Smooth muscle cell of trachea (primary cell): ENCODE data around the gene MAP3K14. TPM values are rescaled to one million over a fixed set of nuclear protein-coding genes. Genes with fewer than 3 reads are reported as not detected.

Experiments used
- total RNA-seq: library from RNA; depleted of rRNA; stranded (reverse); fragments of >200 nt; gene quantifications from 2 replicates; pipeline ENCODE4 v1.2.1, GENCODE V29; 2014

MAP3K14 gene
- 3.3 and 5.6 TPM in 2 replicates for total RNA-seq

DNA sequence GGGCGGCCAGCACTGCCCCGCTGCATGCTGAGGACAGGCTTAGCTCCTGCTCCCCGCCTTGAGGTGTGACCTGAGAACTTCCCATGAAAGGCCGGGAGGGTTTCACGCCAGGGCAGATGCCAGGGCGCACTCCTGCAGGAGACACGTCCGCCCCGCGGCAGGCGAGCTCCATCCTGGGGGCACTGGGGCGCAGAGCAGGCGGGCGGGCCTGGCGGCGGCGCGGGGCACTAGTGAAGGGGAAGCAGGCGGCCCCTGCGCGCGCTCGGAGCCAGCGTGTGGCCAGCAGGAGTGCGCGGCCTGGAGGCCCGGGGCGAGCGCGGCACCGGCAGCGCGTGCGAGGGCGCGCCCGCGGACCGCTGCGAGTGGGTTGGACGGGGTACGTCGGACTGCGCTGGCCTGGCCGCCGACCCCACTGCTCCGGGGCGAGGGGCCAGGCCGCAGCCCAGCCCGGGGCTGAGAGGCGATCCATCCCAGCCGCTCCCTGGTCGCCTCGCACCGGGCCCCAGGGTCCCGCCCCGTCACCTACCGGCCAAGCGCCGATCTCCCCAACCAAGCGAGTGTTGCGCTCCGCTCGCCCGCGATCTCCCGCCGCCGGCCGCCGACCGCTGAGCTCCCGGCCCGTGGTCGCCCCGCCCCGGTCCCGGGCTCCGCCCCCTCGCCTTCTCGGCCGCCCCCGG, at the start of gene MAP3K14:
MAP3K14 (minus strand) TSS at position 587 of the 677 bp plus-strand sequence. CDS start 26,275 bp downstream, outside the sequence.

DNA sequence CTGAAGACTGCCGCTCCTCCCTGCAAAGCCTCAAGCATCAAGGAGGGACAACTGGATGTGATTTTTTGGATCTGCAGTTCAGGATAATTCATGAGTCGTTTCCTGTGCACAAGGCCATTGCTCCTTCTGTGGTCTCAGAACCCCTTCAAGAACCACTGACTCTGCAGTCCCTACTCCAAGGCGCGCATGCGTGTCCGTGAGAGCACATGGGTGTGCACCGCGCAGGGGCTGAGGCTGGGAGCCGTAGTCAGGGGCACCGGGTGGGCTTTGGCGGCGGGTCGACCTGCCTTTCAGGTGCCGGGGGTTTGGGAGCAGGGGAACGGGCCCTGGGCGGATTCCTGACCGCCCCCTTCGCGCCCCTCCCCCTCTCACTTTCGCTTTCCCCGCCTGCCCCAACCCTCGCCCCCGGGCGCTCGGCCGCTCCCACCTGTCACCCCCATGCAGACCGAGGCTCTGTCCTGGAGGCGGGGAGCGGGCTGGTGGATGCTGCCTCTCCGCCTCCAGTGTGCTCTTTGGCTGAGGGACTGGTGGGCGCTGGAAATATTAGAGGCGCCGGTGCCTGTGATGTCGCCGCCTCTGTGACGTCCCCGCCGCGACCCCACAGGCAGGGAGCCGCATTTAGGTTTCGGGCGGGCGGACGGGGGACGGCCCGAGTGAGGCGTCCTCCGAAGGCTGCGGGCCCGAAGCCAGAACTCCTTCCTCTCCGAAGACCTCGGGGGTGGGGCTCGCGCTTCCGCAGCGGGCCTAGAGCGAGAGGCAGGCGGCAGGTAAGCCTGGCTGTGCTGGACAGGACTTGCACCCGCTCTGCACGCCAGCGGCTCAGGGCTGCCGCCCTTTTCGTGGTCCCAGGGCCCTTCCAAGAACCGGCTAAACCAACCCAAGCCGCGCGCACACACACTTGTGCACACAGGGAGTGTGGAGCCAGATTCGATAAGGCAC, 55.0 kb downstream of the MAP3K14 start, which contains the start of gene SPATA32:
SPATA32 (minus strand) TSS at position 518 of the 939 bp plus-strand sequence; CDS start at position 440, 78 bp downstream.

DNA sequence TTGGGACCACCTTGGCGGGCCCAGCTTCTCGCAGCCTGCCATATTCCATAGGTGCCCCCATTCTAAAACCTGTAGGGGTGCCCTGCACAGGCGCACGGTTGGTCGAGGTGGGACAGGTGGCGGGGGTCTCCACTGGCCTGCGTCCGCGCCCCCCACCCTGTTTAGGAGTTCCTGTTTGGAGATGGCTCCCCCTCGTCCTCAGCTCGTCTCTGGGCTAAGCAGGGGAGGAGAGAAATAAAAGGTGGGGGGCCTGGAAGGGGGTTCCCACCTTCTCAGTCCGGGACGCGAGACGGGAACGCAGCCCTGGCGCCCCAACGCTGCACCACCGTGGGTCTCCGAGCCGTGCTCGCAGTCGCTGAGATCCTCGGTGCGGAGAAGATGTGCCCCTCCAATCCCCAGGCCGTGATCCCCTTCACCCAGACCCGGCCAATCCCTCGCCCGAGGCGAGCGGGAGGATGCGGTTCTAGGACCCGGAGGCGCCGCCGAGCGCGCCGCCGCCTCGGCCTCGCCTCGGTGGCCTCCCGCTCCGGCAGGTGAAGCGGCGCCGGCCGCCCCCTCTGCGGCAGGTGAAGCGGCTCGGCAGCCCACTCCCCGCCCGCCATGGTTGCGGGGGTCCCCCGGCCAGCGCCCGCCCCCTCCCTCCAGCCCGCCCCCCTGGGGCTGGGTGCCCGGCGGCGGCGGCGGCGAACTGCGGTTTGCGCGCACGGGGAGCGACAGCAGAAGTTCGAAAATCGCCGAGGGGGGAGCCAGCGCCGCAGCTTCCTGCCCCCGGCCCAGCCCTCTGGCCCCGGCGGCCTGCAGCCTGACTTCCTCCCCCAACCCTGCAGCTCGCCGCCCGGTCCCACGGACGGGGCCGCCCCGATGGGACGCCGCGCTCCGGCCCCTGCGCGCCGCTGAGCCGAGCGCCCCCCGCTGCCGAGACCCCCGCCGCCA, 95.5 kb downstream of the MAP3K14 start, which contains the start of gene FMNL1:
FMNL1 (plus strand) TSS at position 805 of the 933 bp plus-strand sequence. CDS start 240 bp downstream, outside the sequence.

Other genes with a start within 250 kb of the MAP3K14 start
- 34.6 and 72.0 TPM in 2 replicates for gene PLCD3, start 184.5 kb downstream of the MAP3K14 start, total RNA-seq
- gene ACBD4, start 181.3 kb downstream of the MAP3K14 start, total RNA-seq = 7.9 and 16.0 TPM in 2 replicates
- gene HEXIM1, start 168.5 kb downstream of the MAP3K14 start, total RNA-seq = 8.1 and 12.2 TPM in 2 replicates
- 11.1 and 13.6 TPM in 2 replicates for gene HEXIM2, start 155.1 kb downstream of the MAP3K14 start, total RNA-seq
- gene FMNL1, start 95.1 kb downstream of the MAP3K14 start, total RNA-seq = 12.1 and 19.5 TPM in 2 replicates
- not detected in 2 replicates for gene SPATA32, start 54.9 kb downstream of the MAP3K14 start, total RNA-seq
- gene ARHGAP27, start 115.8 kb upstream of the MAP3K14 start, total RNA-seq = 3.2 and 13.9 TPM in 2 replicates
- gene PLEKHM1, start 173.7 kb upstream of the MAP3K14 start, total RNA-seq = 30.0 and 52.4 TPM in 2 replicates